ENCODE results near the gene COL5A1. TPM values are rescaled to one million over a fixed set of nuclear protein-coding genes. Genes with fewer than 3 reads are reported as not detected.

COL5A1 gene
- total RNA-seq, 1 experiment from 2014 or later, result 10.6 TPM

DNA sequence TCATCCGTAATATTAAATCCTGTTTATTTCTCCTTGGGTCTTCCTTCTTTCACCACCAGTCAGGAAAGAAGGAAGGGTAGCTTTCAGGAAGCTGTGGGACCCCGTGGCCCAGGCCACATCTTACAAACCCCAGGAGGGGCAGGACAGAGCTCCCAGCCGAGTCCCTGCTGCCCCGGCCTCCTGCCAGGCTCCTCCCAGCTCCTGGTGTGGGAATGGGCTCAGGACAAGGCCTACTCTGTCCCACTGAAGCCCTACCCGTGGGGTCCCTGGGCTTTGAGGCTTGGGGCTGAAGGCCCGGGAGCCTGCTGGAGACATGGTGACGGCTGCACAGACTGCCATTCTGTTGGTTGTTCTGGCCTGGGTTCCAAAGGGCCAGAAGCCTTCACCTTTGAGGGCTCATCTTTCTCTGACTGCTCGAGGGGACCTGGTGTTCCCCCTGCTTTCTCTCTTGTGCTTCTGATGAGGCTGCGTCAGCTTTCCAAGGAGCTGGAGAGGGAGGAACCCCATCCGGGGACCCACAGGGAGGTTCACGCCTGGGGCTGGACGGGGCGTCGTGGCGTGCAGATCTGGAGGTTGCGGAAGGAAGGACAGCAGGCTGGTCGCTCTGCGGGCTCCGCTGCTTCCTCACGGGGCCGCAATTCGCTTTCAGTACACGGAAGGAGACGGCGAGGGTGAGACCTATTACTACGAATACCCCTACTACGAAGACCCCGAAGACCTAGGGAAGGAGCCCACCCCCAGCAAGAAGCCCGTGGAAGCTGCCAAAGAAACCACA lies 86.6 kb downstream of the COL5A1 start:
- intact Hi-C loops (cut with micrococcal nuclease), result no loop called here
- ChIA-PET POLR2A (ENCODE audit: unreplicated experiment) (no interaction called here), CTCF (no interaction called here)
- no TSS peak for BruUV-seq (replicated peaks)
- Histone ChIP-seq H3K4me1 (ENCODE audit: insufficient read depth, low read length) (no peaks in the 10 kb centered on the region), H3K9ac (ENCODE audit: low read length) (no peak overlapping the region), H3K36me3 (ENCODE audit: low read depth, low read length) (no peaks in the 10 kb centered on the region), H2AFZ (ENCODE audit: low read length) (no peak overlapping the region), H3F3A (ENCODE audit: low read length, unreplicated experiment) (no peaks in the 10 kb centered on the region), H3K27ac (ENCODE audit: low read length) (no peak overlapping the region), H3K27me3 (ENCODE audit: low read length) (no peaks in the 10 kb centered on the region), H3K9me3 (ENCODE audit: low read length) (no peaks in the 10 kb centered on the region), H3K4me3 (ENCODE audit: low read length) (no peak overlapping the region), H3K79me2 (ENCODE audit: low read length) (no peaks in the 10 kb centered on the region), H4K20me1 (ENCODE audit: low read length) (no peaks in the 10 kb centered on the region), H3K4me2 (ENCODE audit: low read length) (no peak overlapping the region), H3K9me2 (replicated peaks; ENCODE audit: low read length) (no peaks in the 10 kb centered on the region)
- TF ChIP-seq EZH2 (IDR thresholded peaks at IDR 0.05; ENCODE audit: low read length, unreplicated experiment), result no peak
- TF ChIP-seq, protein P1, sequence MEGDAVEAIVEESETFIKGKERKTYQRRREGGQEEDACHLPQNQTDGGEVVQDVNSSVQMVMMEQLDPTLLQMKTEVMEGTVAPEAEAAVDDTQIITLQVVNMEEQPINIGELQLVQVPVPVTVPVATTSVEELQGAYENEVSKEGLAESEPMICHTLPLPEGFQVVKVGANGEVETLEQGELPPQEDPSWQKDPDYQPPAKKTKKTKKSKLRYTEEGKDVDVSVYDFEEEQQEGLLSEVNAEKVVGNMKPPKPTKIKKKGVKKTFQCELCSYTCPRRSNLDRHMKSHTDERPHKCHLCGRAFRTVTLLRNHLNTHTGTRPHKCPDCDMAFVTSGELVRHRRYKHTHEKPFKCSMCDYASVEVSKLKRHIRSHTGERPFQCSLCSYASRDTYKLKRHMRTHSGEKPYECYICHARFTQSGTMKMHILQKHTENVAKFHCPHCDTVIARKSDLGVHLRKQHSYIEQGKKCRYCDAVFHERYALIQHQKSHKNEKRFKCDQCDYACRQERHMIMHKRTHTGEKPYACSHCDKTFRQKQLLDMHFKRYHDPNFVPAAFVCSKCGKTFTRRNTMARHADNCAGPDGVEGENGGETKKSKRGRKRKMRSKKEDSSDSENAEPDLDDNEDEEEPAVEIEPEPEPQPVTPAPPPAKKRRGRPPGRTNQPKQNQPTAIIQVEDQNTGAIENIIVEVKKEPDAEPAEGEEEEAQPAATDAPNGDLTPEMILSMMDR (conservative IDR thresholded peaks at IDR 0.05; ENCODE audit: low read depth, low read length), result no peak
- TF ChIP-seq EZH2phosphoT487 (IDR thresholded peaks at IDR 0.05; ENCODE audit: borderline replicate concordance, low read length), result no peak
- no peak for DNase-seq
- ATAC-seq, result no peak

DNA sequence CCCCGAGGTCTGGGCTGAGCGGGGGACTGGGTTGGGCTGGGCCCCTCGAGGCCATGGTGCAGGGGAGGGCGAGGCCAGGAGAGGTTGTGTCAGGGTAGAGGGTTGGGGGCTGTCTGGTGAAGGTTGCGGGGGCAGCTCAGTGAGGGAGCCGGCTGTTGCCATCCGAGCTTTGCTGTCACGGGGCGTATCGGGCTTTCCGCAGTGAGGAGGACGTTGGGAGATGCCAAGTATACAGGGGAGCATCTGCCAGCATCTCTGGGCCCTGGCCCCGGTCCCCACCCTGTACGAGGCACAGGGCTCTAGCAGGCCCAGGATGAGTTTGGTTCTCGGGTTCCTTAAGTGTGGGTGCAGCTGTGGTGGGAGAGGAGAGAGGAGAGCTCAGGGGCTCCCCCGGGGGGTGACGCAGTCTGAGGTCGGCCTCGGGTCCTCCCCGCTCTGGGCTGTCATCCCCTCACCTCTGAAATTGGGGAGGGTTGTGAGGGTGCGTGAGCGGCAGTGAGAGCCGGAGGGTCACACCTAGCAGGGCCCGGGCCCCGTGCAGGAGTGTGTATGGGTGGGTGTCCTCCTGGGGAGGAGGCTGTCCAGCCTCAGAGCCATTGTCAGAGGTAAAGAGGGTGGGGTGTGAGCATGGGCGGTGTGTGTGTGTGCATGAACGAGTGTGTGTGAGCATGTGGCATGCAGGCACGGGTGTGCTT lies 87.3 kb downstream of the COL5A1 start:
- CTCF ChIA-PET, result no interaction called here

More for the DNA sequence above, 87.3 kb downstream of the COL5A1 start:
- POLR2A ChIA-PET (ENCODE audit: unreplicated experiment), result no interaction called here
- Histone ChIP-seq H3K9me2 (replicated peaks; ENCODE audit: low read length) (no peaks in the 10 kb centered on the region), H3K27me3 (ENCODE audit: low read length) (no peaks in the 10 kb centered on the region), H2AFZ (ENCODE audit: low read length) (no peak overlapping the region), H4K20me1 (ENCODE audit: low read length) (no peaks in the 10 kb centered on the region), H3K4me2 (ENCODE audit: low read length) (no peak overlapping the region), H3K9ac (ENCODE audit: low read length) (no peak overlapping the region), H3K36me3 (ENCODE audit: low read depth, low read length) (no peaks in the 10 kb centered on the region), H3K27ac (ENCODE audit: low read length) (no peak overlapping the region), H3K9me3 (ENCODE audit: low read length) (no peaks in the 10 kb centered on the region), H3K79me2 (ENCODE audit: low read length) (no peaks in the 10 kb centered on the region), H3K4me3 (ENCODE audit: low read length) (no peak overlapping the region), H3F3A (ENCODE audit: low read length, unreplicated experiment) (no peaks in the 10 kb centered on the region), H3K4me1 (ENCODE audit: insufficient read depth, low read length) (no peaks in the 10 kb centered on the region)
- no TSS peak for BruUV-seq (replicated peaks)
- DNase-seq, result no peak
- intact Hi-C loops (cut with micrococcal nuclease), result no loop called here
- TF ChIP-seq, protein P1 (conservative IDR thresholded peaks at IDR 0.05; ENCODE audit: low read depth, low read length), result no peak
- TF ChIP-seq EZH2phosphoT487 (IDR thresholded peaks at IDR 0.05; ENCODE audit: borderline replicate concordance, low read length), result no peak
- TF ChIP-seq EZH2 (IDR thresholded peaks at IDR 0.05; ENCODE audit: low read length, unreplicated experiment), result no peak
- ATAC-seq, result no peak
